NCI-H2107 treated with DMSO at 0.1 percent for 48 hours (cell line): ENCODE data around the gene RNF168.
A peak's percentile ranks its signal among the peaks of the same experiment; 100 is the strongest.
"Not testable (repeated sequence)": the region's sequence is repeated elsewhere in the genome, so short reads cannot be mapped to it uniquely, and the experiment has no call there.

Experiments used
- DNase-seq: peaks from one replicate; lab custom pipeline; 2025; ENCODE audit not compliant: unreplicated experiment; lab: John Stamatoyannopoulos, UW

RNF168 gene

DNA sequence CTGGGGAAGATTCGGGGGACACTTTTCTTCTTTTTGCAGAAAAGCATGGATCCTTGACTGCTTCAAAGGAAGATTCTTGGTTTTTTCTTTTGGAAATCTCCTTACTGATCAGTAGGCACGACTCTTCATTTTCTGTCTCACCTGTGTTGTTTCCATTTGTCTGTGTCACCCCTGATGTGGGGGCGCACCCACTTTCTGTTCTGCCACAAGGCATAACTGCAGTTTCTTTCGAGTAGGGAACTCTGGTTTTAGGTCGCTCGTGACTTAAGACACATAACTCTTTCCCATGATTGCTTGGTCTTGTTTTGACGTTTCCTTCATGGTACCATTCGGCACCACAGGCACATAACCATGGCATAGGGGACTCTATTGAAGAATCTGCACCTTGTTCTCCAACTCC is 31.3 kb downstream of the RNF168 start:
- no peak for DNase-seq

DNA sequence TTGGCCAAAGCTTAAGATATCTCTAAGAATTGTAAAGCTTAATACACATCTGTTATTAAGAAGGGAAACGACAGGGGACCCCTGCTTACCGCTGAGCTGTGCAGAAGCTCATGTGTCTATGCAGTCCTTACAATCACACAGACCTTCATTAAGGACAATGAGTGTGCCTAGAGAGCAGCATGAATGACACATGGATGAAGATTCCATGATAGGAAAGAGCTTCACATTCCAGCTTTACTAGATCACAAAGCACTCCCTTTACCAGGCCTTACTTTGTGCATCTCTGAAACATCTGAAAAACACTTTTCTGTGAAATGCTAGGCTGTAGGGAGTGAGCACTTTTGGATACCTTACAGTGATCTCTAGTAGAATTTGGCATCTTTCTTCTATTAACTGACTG is 32.0 kb downstream of the RNF168 start:
- DNase-seq, result no peak

DNA sequence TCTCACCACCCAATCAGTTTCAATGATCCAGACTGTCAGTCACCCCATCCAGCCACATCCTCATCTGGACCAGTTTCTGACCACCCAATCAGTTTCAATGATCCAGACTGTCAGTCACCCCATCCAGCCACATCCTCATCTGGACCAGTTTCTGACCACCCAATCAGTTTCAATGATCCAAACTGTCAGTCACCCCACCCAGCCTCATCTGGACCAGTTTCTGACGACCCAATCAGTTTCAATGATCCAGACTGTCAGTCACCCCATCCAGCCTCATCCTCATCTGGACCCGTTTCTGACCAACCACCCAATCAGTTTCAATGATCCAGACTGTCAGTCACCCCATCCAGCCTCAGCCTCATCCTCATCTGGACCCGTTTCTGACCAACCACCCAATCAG is 33.4 kb downstream of the RNF168 start:
- not testable (repeated sequence) for DNase-seq

DNA sequence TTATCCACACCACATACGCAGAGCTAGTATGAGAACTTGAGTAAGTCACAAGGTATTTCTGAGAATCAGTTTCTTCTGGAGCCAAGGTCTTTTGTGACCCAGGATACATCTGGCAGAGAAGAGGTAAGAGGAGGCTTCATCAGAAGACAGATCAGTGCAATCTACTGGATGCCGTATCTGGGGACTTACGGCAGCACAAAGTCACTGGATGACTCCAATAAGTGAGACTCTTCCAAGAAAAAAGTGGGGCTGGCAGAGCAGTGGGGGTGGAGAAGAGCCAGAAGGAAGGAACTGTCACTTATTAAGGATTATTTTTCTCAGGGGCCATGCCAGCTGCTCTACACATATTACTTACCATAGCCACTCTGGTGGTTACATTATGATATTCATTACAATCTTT is 39.8 kb downstream of the RNF168 start:
- DNase-seq, result no peak

DNA sequence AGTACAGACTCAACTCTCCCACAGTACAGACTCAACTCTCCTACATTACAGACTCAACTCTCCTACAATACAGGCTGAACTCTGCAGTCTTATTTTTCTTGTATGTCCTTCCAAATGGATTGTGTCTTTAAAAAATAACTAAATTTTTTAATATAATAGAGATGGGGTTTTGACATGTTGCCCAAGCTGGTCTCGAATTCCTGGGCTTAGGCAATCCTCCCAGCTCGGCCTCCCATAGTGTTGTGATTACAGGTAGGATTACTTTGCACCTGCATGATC is 40.2 kb downstream of the RNF168 start:
- DNase-seq, result no peak

DNA sequence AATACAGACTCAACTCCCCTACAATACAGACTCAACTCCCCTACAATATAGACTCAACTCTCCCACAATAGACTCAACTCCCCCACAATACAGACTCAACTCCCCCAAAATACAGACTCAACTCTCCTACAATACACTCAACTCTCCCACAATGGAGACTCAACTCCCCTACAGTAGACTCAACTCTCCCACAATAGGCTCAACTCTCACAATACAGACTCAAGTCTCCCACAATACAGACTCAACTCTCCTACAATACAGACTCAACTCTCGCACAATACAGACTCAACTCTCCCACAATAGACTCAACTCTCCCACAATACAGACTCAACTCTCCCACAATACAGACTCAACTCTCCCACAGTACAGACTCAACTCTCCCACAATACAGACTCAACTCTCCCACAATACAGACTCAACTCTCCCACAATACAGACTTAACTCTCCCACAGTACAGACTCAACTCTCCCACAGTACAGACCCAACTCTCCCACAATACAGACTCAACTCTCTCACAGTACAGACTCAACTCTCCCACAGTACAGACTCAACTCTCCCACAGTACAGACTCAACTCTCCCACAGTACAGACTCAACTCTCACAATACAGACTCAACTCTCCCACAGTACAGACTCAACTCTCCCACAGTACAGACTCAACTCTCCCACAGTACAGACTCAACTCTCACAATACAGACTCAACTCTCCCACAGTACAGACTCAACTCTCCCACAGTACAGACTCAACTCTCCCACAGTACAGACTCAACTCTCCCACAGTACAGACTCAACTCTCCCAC is 40.7 kb downstream of the RNF168 start:
- not testable (repeated sequence) for DNase-seq

DNA sequence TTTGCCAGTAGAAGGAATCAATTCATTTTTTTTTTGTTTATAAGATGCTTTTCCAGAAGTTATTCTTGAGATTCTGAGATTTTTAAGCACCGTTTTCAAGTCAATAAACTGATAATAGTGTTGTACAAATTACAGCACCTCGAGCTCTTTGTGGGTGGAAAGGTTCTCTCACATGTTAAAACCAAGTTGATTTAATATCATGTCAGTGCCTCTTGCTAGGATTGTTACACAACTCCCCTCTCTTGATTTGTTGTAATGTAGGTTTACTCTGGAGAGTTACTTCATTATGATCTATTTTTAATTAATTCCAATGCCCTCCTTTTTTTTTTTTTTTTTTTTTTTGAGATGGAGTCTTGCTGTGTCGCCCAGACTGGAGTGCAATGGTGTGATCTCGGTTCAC is 45.5 kb downstream of the RNF168 start:
- no peak for DNase-seq

DNA sequence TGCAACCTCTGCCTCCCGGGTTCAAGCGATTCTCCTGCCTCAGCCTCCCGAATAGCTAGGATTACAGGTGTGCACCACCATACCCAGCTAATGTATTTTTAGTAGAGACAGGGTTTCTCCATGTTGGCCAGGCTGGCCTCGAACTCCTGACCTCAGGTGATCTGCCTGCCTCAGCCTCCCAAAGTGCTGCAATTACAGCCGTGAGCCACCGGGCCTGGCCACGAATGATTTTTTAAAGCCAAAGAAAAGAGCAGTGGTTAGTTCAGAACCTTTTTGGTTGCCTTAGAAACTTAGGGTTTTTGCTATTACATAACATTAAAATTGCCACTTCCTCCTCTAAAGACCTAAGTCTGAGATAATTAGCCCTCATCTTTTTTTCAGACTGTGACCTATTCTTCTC is 46.1 kb downstream of the RNF168 start:
- not testable (repeated sequence) for DNase-seq

DNA sequence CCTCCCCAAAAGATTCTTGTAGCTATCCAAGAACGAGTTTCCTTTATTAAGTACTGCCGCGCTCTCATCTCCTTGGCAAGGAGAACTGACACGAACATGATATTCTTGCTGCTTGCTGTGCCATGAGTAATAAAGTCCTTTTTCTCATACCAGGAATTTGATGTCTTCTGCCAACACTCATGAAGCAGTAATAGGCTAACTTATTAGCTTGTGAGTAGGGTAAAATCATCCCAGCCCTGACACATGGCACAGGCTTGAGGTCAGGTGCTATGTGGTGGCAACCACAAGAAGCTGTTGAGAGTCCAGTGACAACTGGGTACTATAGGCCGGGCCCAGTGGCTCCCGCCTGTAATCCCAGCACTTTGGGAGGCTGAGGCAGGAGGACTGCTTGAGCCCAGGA is 48.6 kb downstream of the RNF168 start:
- DNase-seq, result no peak

DNA sequence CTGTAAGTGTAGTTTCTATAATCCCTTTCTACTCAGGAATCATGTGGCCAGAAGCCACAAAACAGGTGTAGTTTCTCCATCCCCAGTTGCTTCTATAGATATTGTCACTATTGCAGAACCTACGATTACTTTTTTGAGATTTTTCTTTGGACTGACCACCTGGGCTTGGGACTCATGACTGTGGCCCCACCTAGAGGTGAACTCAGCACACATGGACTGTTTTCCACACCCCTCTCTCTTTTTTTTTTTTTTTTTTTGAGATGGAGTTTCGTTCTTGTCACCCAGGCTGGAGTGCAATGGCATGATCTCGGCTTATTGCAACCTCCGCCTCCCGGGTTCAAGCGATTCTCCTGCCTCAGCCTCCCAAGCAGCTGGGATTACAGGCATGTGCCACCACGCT is 58.2 kb downstream of the RNF168 start:
- DNase-seq, result not testable (repeated sequence)

DNA sequence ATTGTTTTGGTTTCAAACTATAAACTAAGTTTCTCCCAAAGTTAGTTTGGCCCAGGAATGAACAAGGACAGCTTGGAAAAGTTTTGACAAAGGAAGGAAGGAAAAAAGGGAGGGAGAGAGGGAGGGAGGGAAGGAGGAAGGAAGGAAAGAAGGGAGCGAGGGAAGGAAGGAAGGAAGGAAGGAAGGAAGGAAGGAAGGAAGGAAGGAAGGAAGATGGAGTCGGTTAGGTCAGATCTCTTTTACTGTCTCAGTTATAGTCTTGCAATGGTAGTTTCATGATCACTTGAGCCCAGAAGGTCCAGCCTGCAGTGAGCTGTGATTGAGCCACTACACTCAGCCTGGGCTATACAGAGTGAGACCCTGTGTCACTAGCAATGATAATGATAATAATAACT is 59.1 kb downstream of the RNF168 start:
- DNase-seq, result no peak

DNA sequence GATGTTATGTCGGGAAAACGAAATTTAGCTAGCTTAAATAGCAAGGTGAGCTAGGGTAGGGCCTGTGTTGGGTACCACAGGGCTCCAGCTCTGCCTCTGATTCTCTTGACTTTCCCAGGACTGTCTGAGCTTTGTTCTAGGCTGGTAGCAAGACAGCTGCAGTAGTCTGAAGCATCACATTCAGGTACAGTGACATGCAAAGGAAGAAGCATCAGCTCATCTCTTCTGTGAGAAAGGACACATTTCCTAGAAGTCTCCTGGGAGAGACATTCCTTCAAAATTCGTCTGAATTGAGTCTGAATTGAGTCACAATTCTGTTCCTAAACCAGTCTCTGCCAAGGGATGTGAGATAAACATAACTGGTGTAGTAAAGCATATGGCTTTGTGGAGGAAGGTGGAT is 62.9 kb downstream of the RNF168 start:
- no peak for DNase-seq

DNA sequence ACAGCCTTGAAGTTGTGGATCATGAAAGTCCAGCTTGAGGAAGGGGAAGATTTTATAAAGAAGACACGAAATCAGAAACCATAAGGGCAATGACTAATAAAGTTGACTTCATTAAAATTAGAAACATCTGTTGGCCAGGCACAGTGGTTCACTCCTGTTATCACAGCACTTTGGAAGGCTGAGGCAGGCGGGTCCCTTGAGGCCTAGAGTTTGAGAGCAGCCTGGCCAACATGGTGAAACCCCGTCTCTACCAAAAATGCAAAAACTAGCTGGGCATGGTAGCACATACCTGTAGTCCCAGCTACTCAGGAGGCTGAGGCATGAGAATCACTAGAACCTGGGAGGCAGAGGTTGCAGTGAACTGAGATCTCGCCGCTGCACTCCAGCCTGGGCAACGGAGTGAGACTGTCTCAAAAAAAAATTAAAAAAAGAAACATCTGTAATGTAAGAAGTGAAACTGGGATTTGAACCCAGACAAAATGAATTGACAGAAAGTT is 63.5 kb downstream of the RNF168 start:
- DNase-seq, result no peak

DNA sequence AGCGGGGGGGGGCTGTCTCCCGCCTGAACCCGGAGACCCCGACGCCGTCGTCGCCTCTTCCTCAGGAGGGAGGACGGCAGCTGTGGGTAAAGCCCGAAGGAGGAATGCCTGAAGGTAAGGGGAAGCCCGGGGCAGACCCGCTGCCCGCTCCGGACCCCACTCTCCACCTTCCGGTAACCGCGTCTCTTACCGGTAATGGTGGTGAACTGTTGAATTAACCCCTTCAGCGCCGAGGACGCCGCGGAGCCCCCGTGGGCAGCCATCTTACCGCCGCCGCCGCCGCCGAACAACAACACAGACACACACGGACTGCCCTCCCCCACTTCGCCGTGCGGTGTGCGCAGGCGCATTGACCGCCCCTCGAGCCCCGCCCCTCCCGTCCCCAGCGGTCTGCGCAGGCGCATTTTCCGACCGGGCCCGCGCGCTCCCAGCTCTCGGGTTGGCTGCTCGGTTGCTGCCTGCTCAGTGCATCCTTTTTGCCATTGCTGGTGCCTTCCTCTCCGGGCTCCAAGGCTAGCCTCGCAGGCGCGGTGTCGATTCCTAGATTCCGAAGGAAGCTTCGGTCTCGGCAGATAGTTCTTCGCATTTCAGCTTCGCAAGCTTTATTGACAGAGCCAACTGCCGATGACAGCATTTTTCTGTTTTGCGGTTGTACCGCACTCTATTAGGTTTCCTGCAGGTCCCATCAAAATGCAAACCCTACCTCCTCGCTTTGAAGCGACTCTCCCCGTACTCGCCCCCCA is 71.3 kb downstream of the RNF168 start, which contains the start of gene UBXN7:
Gene UBXN7 (minus strand): TSS at position 291 of the 743 bp plus-strand sequence. CDS start 28 bp downstream, at position 263.
- peak; percentile 99 for DNase-seq

DNA sequence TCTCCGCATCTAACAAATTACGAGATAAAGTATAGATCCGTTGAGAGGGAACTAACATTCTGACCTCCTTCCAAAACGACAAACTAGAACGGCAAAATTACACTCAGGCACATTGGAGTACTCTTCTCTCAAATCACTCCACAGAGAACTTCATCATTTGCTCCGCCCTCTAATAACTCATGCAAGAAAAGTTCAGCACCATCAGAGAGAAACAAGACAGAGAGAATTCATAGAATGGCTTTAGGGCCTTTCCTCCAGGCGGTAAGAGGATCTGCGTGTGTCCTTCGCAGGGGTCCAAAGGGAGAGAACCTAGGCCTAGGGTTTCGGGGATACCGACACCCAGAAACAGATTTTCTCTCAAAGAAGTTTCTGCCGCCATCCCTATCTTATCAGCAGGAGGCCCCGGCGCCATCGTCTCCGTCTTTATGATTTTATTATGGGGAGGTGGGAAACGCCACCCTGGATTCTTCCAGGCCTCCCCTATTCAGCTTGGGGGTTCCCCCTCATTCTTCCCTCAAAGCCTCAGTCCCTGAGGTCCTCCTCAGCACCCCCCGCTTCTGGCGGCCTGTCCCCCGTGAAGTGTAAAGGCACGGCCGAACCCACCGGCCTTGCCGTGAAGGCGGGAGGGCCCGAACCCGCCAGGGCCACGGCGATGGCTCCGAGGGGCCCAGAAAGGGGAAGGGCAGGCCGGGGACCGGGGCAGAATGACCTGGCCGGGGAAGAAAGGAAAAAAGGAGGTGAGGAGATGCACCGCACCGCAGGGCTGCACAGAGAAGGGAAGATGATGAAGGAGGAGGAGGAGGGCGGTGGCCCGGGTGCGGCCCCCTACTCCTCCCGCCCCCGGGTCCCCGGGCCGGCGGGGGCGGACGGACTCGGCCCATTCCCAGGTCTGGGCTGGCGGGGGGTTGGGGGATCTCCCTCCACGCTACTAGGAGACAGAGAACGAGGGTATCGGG is 72.1 kb downstream of the RNF168 start:
- DNase-seq, result peak; percentile 78

DNA sequence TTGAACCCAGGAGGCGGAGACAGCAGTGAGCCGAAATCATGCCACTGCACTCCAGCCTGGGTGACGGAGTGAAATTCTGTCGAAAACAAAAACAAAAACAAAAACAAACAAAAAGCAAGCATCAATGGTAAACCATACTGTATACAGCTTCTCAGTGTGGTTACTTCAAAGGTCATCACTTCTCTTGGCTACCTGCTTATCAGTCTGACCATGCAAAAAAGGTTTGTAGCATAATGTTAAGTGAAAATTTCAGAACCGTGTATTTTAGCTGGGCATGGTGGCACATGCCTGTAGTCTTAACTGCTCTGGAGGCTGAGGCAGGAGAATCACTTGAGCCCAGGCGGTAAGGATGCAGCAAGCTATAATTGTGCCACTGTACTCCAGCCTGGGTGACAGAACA is 75.5 kb downstream of the RNF168 start:
- no peak for DNase-seq

DNA sequence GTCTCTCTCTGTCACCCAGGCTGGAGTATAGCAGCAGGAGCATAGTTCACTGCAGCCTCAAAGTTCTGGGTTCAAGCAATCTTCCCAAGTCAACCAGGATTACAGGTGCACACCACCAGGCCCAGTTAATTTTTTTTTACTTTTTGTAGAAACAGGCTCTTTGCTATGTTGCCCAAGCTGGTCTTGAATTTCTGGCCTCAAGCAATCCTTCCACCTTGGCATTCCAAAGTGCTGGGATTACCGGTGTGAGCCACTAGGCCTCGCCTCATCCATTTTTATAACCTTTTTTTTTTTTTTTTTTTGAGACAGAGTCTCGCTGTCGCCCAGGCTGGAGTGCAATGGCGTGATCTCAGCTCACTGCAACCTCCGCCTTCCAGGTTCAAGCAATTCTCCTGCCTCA is 79.1 kb downstream of the RNF168 start:
- not testable (repeated sequence) for DNase-seq

DNA sequence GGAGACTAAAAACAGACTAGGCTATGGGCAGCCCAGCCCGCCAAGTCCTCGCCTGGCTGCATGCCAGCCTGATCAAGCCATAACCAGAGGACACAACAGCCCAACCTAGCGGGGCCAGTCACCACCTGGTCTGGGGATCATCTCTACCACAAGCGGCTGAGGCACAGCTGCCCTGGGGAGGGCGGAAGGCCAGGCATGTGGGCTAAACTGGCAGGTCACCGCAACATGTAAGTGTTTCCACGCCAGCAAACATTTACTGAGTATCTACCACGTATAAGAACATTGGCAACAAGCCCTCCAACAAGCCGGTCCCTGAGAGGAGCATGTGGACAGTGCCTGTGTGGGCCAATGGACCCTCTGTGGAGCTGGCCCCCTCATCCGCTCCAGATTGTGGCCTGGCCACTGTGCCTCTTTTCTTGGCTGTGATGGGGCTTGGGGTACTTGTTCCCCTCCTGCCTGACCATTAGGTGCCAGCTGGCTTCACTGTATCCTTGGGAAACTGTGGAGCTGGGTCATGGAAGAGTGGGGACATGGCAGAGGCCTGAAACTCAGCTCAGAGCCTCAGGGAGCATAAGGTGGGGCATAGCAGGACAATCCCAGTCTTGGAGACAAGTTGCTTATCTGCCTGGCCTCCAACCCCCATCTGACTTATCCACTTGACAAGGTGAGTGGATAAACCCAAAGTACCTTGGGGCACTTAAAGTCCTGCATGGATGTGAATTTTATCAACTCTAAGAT is 80.4 kb downstream of the RNF168 start:
- DNase-seq, result peak; percentile 26

DNA sequence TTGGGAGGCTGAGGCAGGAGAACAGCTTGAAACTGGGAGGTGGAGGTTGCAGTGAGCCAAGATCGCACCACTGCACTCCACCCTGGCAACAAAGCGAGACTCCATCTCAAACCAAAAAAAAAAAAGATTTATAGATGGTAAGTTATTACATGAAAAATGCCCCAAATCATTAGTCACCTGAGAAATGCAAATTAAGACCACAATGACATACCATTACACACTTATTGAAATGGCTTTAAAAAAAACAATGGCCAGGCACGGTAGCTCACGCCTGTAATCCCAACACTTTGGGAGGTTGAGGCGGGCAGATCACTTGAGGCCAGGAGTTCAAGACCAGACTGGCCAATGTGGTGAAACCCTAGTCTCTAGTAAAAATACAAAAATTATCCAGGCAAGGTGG is 81.9 kb downstream of the RNF168 start:
- DNase-seq, result not testable (repeated sequence)

DNA sequence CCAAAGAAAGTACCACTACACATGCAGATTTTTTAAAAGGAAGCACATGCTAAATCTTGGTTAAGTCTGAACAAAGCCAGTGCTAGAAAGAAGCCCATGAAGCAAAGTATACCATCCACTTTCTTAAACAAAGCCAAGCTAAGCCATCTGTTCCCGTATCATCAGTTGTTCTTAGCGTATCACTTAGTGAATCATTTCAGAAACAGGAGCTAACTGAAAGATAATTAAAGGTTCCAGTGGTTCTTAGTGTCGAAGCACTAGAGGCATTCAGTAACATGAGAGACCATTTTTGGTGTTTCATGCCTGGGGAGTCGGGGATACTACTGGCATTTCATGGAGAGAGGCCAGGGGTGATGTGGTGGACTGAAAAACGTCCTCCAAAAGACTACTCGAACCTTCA is 84.2 kb downstream of the RNF168 start:
- no peak for DNase-seq
